H1 (cell line): Measurements from ENCODE around the gene TEAD4. TPM values are rescaled to one million over a fixed set of nuclear protein-coding genes. Genes with fewer than 3 reads are reported as not detected.
A peak's percentile ranks its signal among the peaks of the same experiment; 100 is the strongest.

Source experiments
- CTCF ChIA-PET: fragments of 300-600 bp; sonication (Branson Sonifier 250); formaldehyde crosslinking; loops from one replicate; lab custom pipeline; 2021; ENCODE audit not compliant: partially characterized antibody; lab: Charles Lee
- POLR2A ChIA-PET: fragments of 300-600 bp; sonication (Branson Sonifier 250); formaldehyde crosslinking; loops from one replicate; lab custom pipeline; 2021; ENCODE audit warnings: inconsistent platforms; ENCODE audit not compliant: partially characterized antibody; lab: Charles Lee
- DNase-seq, 2 experiments: peaks; one replicate each; pipeline versions ENCODE4 v3.0.0 to v3.0.0-alpha.2; 2010 to 2022; ENCODE audit warnings: low spot score in 2 of 2, low read depth in 1 of 2, mixed read lengths in 1 of 2
- FAIRE-seq: peaks from 2 replicates; lab custom pipeline; 2011; peaks lifted over from hg19 to GRCh38; lab: Jason Lieb, UNC
- H2AFZ ChIP-seq: 2 replicates; pipeline ENCODE4 v1.8.1; 2012; ENCODE audit warnings: low read length, inconsistent platforms
- H2AK5ac ChIP-seq: 2 replicates; pipeline ENCODE4 v1.6.1; 2013; ENCODE audit warnings: low read depth, low read length
- H2BK120ac ChIP-seq: replicated peaks from 2 replicates; pipeline ENCODE3; 2013; ENCODE audit warnings: low read depth, low read length, inconsistent platforms
- H2BK12ac ChIP-seq: 2 replicates; pipeline ENCODE4 v1.6.1; 2013; ENCODE audit warnings: low read depth, low read length
- H2BK15ac ChIP-seq: 2 replicates; pipeline ENCODE4 v1.6.1; 2013; ENCODE audit warnings: low read length
- H2BK20ac ChIP-seq: 2 replicates; pipeline ENCODE4 v1.6.1; 2013; ENCODE audit warnings: low read length
- H2BK5ac ChIP-seq: 2 replicates; pipeline ENCODE4 v1.6.1; 2013; ENCODE audit warnings: low read depth, low read length
- H3K14ac ChIP-seq: 2 replicates; pipeline ENCODE4 v1.6.1; 2013; ENCODE audit warnings: inconsistent platforms; ENCODE audit not compliant: insufficient read length
- H3K18ac ChIP-seq: 2 replicates; pipeline ENCODE4 v1.6.1; 2013; ENCODE audit warnings: low read length; ENCODE audit errors: extremely low read depth
- H3K23ac ChIP-seq: 2 replicates; pipeline ENCODE4 v1.6.1; 2013; ENCODE audit warnings: inconsistent platforms; ENCODE audit not compliant: insufficient read length
- H3K23me2 ChIP-seq: 2 replicates; pipeline ENCODE4 v1.6.1; 2013; ENCODE audit warnings: low read depth, low read length
- H3K27ac ChIP-seq: 2 replicates; pipeline ENCODE4 v1.6.1; 2011; ENCODE audit warnings: low read depth, low read length, inconsistent platforms
- H3K27me3 ChIP-seq, 4 experiments: replicated peaks in 1 of 4; 1 replicate in 1 of 4; 2 replicates in 3 of 4; pipeline versions ENCODE4 v1.6.1 to v1.8.1; 2011 to 2013; ENCODE audit warnings: low read length in 3 of 4, mild to moderate bottlenecking in 3 of 4, inconsistent platforms in 2 of 4, mixed read lengths in 2 of 4, moderate library complexity in 1 of 4; ENCODE audit not compliant: control insufficient read depth in 3 of 4, insufficient read depth in 3 of 4; ENCODE audit errors: extremely low read depth in 1 of 4
- H3K36me3 ChIP-seq, 4 experiments: 2 replicates each; pipeline versions ENCODE4 v1.6.1 to v1.8.1; 2011 to 2013; ENCODE audit warnings: mild to moderate bottlenecking in 4 of 4, low read length in 3 of 4, moderate library complexity in 2 of 4, control low read depth in 1 of 4, inconsistent platforms in 1 of 4; ENCODE audit not compliant: insufficient read depth in 4 of 4, control insufficient read depth in 2 of 4
- H3K4ac ChIP-seq: replicated peaks from 2 replicates; pipeline ENCODE3; 2013; ENCODE audit warnings: low read length, low read depth, mixed read lengths, inconsistent platforms; ENCODE audit not compliant: insufficient read length
- H3K4me1 ChIP-seq, 4 experiments: replicated peaks in 1 of 4; 1 replicate in 1 of 4; 2 replicates in 3 of 4; pipeline versions ENCODE4 v1.6.1 to v1.8.1; 2011 to 2013; ENCODE audit warnings: low read length in 3 of 4, inconsistent platforms in 2 of 4, mixed read lengths in 1 of 4; ENCODE audit not compliant: insufficient read depth in 4 of 4, control insufficient read depth in 3 of 4
- H3K4me2 ChIP-seq, 2 experiments: 2 replicates each; pipeline versions ENCODE4 v1.6.1 to v1.8.1; 2011 to 2013; ENCODE audit warnings: low read depth in 2 of 2, low read length in 2 of 2, control low read depth in 1 of 2, inconsistent platforms in 1 of 2, mild to moderate bottlenecking in 1 of 2; ENCODE audit not compliant: insufficient read depth in 1 of 2
- H3K4me3 ChIP-seq, 4 experiments: fragments of 200-600, 300-600 bp in 1 of 4; sonication (generic), shearing (Covaris generic), sonication (Bioruptor Twin) in 1 of 4; 2 replicates each; pipeline versions ENCODE4 v1.5.1 to v1.8.1; 2011 to 2016; ENCODE audit warnings: low read length in 4 of 4, low read depth in 3 of 4, control low read depth in 2 of 4, inconsistent platforms in 2 of 4, mild to moderate bottlenecking in 2 of 4, mixed read lengths in 1 of 4, moderate library complexity in 1 of 4; ENCODE audit not compliant: insufficient read depth in 2 of 4; ENCODE audit errors: extremely low read depth in 1 of 4
- H3K56ac ChIP-seq: replicated peaks from 2 replicates; pipeline ENCODE3; 2013; ENCODE audit warnings: low read depth, mild to moderate bottlenecking, mixed read lengths, low read length, inconsistent platforms; ENCODE audit not compliant: insufficient read length
- H3K79me1 ChIP-seq: 2 replicates; pipeline ENCODE4 v1.6.1; 2013; ENCODE audit warnings: low read depth, low read length, control low read depth
- H3K79me2 ChIP-seq, 2 experiments: 2 replicates each; pipeline versions ENCODE4 v1.6.1 to v1.8.1; 2012 to 2013; ENCODE audit warnings: low read length in 2 of 2, mild to moderate bottlenecking in 2 of 2, inconsistent platforms in 1 of 2; ENCODE audit not compliant: insufficient read depth in 2 of 2, control insufficient read depth in 1 of 2
- H3K9ac ChIP-seq, 4 experiments: replicated peaks in 1 of 4; 1 replicate in 1 of 4; 2 replicates in 3 of 4; pipeline versions ENCODE4 v1.6.1 to v1.8.1; 2011 to 2013; ENCODE audit warnings: low read depth in 3 of 4, low read length in 3 of 4, control low read depth in 2 of 4, mild to moderate bottlenecking in 2 of 4, moderate library complexity in 2 of 4, inconsistent platforms in 1 of 4; ENCODE audit errors: extremely low read depth in 1 of 4
- H3K9me3 ChIP-seq, 2 experiments: 2 replicates each; pipeline versions ENCODE4 v1.6.1 to v1.8.1; 2012 to 2013; ENCODE audit warnings: mild to moderate bottlenecking in 2 of 2, moderate library complexity in 2 of 2, control low read depth in 1 of 2, inconsistent platforms in 1 of 2, low read depth in 1 of 2, low read length in 1 of 2, mixed read lengths in 1 of 2; ENCODE audit not compliant: insufficient read depth in 2 of 2
- H4K20me1 ChIP-seq, 2 experiments: replicated peaks in 1 of 2; 2 replicates each; pipeline versions ENCODE3 to v1.8.1; 2011 to 2013; ENCODE audit warnings: inconsistent platforms in 2 of 2, low read length in 2 of 2, mild to moderate bottlenecking in 1 of 2; ENCODE audit not compliant: insufficient read depth in 2 of 2, control insufficient read depth in 1 of 2
- H4K5ac ChIP-seq: 2 replicates; pipeline ENCODE4 v1.6.1; 2013; ENCODE audit warnings: low read length, low read depth, mixed read lengths, inconsistent platforms; ENCODE audit not compliant: insufficient read length
- H4K8ac ChIP-seq: 2 replicates; pipeline ENCODE4 v1.8.0; 2013; ENCODE audit warnings: mild to moderate bottlenecking, moderate library complexity, low read length, inconsistent platforms; ENCODE audit not compliant: insufficient read depth; ENCODE audit errors: extremely low read depth
- H4K91ac ChIP-seq: replicated peaks from 2 replicates; pipeline ENCODE3; 2013; ENCODE audit warnings: low read length, mixed read lengths, inconsistent platforms; ENCODE audit not compliant: insufficient read length
- ASH2L ChIP-seq: fragments of 200-600, 300-600 bp; sonication (generic); IDR thresholded peaks from one replicate; pipeline ENCODE4 v1.7.1; 2017; ENCODE audit warnings: low read length
- CTBP2 ChIP-seq: IDR thresholded peaks from 2 replicates; pipeline ENCODE4 v1.7.0; 2011; ENCODE audit warnings: borderline replicate concordance, mild to moderate bottlenecking, moderate library complexity, mixed read lengths, low read length; ENCODE audit not compliant: insufficient read depth, insufficient read length
- FOSL1 ChIP-seq: IDR thresholded peaks from 2 replicates; pipeline ENCODE4 v1.6.1; 2011; ENCODE audit warnings: mild to moderate bottlenecking, low read depth, low read length, moderate library complexity; ENCODE audit not compliant: insufficient read depth
- GABPA ChIP-seq: IDR thresholded peaks from 2 replicates; pipeline ENCODE4 v1.6.1; 2011; ENCODE audit warnings: mild to moderate bottlenecking, low read length, moderate library complexity, borderline replicate concordance; ENCODE audit not compliant: insufficient read depth
- HDAC2 ChIP-seq, 2 experiments: fragments of 300-600 bp in 1 of 2; sonication (generic) in 1 of 2; IDR thresholded peaks; 2 replicates each; pipeline ENCODE4 v1.6.1; 2011 to 2012; ENCODE audit warnings: low read depth in 2 of 2, low read length in 2 of 2, mild to moderate bottlenecking in 2 of 2, moderate library complexity in 2 of 2, borderline replicate concordance in 1 of 2, inconsistent platforms in 1 of 2
- HDAC6 ChIP-seq: IDR thresholded peaks from one replicate; pipeline ENCODE4 v1.7.1; 2012; ENCODE audit warnings: low read depth, mild to moderate bottlenecking, inconsistent platforms, low read length, moderate library complexity
- SRF ChIP-seq: IDR thresholded peaks from 2 replicates; pipeline ENCODE4 v1.6.1; 2011; ENCODE audit warnings: mild to moderate bottlenecking, low read depth, low read length, moderate library complexity
- SUZ12 ChIP-seq: fragments of 200-600 bp; sonication (generic); IDR thresholded peaks from 2 replicates; pipeline ENCODE4 v1.6.1; 2012; ENCODE audit warnings: mild to moderate bottlenecking, inconsistent platforms, low read length, moderate library complexity, mixed read lengths
- TBP ChIP-seq: IDR thresholded peaks from 2 replicates; pipeline ENCODE4 v1.6.1; 2011; ENCODE audit warnings: low read depth, low read length, improper control_type of control experiment
- TEAD4 ChIP-seq: IDR thresholded peaks from 2 replicates; pipeline ENCODE4 v1.6.1; 2012; ENCODE audit warnings: low read depth, low read length, inconsistent platforms, mixed read lengths
- ZNF274 ChIP-seq: IDR thresholded peaks from 2 replicates; pipeline ENCODE4 v1.7.0; 2012; ENCODE audit warnings: low read length, borderline replicate concordance; ENCODE audit errors: extremely low read depth
- WGBS, 2 experiments: shearing (Covaris generic) in 1 of 2; methylation state at CpG; one replicate each; pipeline versions ENCODE4 v1.1.6 to v1.1.7; 2013 to 2015; ENCODE audit warnings: low lambda C conversion rate in 2 of 2, mixed read lengths in 2 of 2, inconsistent platforms in 1 of 2, low coverage in 1 of 2, missing lambda C conversion rate in 1 of 2; ENCODE audit not compliant: insufficient replicate concordance in 2 of 2, insufficient coverage in 1 of 2, insufficient read length in 1 of 2; ENCODE audit errors: extremely low coverage in 1 of 2, missing lambda C conversion rate in 1 of 2; 5-methylcytosine and 5-hydroxymethylcytosine counted together
- polyA plus RNA-seq, 7 experiments: library from polyadenylated mRNA; depleted of rRNA in 3 of 7; stranded (reverse) in 5 of 7; unstranded in 2 of 7; fragments of >200 nt in 5 of 7; fragments of 200-250 nt in 2 of 7; gene quantifications; 1 replicate in 5 of 7; 2 replicates in 1 of 7; 4 replicates in 1 of 7; pipeline versions ENCODE4 v1.2.1 to v1.2.3, GENCODE V29; 2011 to 2013; ENCODE audit warnings: missing spikeins in 2 of 7, mixed read lengths in 2 of 7
- total RNA-seq: library from RNA; stranded (reverse); fragmentation: NEBNext Ultra II Directional; extraction: Animal tissue kit (Norgen Biotek cat#: 25700); gene quantifications from 2 replicates; pipeline ENCODE4 v1.2.1, GENCODE V29; 2021

Gene TEAD4
- total and polyA plus RNA-seq, 2 of the 8 experiments (the other 6 are each of a cell fraction or from before 2014, with no cell fraction given), result 56.7 to 116 TPM

DNA sequence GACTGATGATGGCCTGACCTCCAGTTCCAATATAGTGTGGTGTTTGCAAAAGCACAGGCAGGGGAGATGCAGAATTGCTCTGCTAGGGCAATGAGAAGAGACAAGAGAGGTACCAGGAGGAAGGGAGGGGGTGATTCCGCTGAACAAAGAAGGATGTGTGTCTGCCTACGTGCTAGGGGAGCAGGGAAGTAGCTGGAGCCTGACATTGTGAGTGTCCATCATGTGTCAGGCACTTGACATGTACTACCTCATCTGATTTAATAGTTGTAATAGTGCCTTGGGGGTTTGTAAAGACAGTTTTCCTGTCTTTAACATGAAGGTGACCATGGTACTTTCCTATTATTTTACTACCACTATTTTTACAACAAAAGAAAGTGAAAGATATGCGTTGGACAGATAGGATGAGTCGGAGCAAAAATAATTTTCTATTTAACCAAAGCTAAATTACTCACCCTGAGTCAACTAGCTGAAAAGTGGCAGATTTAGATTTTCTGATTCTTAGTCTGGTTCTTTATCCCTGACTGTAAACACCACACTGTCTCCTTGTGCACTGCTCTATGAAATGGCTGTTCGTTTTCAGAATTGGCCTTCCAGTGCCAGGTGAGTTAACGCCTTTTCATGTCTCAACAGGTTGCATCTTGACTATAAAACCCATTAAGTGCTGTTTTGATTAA is 33.7 kb upstream of the TEAD4 start:
- Histone ChIP-seq H2AFZ (no peak overlapping the region), H2BK5ac (0 out of 2 replicates have a peak overlapping the region, but pooled peaks have one; percentile 66), H3K79me1 (no peaks in the 10 kb centered on the region; the same call in 1 of the 2 replicates), H2BK15ac (no peak overlapping the region)
- TF ChIP-seq CTBP2 (no peak), TEAD4 (no peak), ASH2L (no peak), TBP (no peak), SRF (no peak), SUZ12 (no peak), ZNF274 (no peak), HDAC6 (no peak), GABPA (no peak), FOSL1 (no peak), HDAC2 (IDR thresholded peaks at IDR 0.05; ENCODE audit: borderline replicate concordance in 1 of 2, low read depth in 2 of 2, low read length in 2 of 2) (no peak)
- TF ChIP-seq, all 59 proteins: peak for 0
- Histone ChIP-seq H3K23me2 (no peaks in the 10 kb centered on the region), H4K91ac (no peak overlapping the region), H3K9me3 (no peaks in the 10 kb centered on the region), H3K18ac (no peak overlapping the region; the same call in 1 of the 2 replicates), H3K23ac (no peak overlapping the region), H3K27me3 (no peaks in the 10 kb centered on the region), H2BK12ac (0 out of 2 replicates have a peak overlapping the region, but pooled peaks have one; percentile 68), H2AK5ac (peak overlapping the region; percentile 92; the same call in 1 of the 2 replicates), H3K27ac (no peak overlapping the region), H2BK120ac (no peak overlapping the region), H4K20me1 (no peaks in the 10 kb centered on the region), H3K14ac (no peak overlapping the region), H3K36me3 (peaks cover 0 to 4% (median 0%) of the 10 kb centered on the region in 4 experiments; a peak in 3 of 8 replicates), H4K8ac (no peak overlapping the region), H3K56ac (no peak overlapping the region), H3K9ac (no peak overlapping the region), H4K5ac (no peak overlapping the region), H3K4ac (no peak overlapping the region), H3K4me1 (peaks cover 0 to 7% (median 2%) of the 10 kb centered on the region in 4 experiments; a peak in 5 of 7 replicates), H3K4me2 (no peak overlapping the region), H2BK20ac (no peak overlapping the region), H3K4me3 (no peak overlapping the region), H3K79me2 (no peaks in the 10 kb centered on the region)
- POLR2A ChIA-PET, result interaction anchor here (0.6 to 1.5 kb wide), 3 partner anchors 30 to 301 kb away, joined by 3 read pairs; no protein-coding TSS in a partner anchor
- WGBS, 2 experiments, result 85% methylated on average over 6 of the region's 6 CpGs; no CpG with 5 or more reads in 1 of the 2 experiments
- CTCF ChIA-PET, result interaction anchor here (0.6 to 1.7 kb wide), 9 partner anchors 9 to 1346 kb away, joined by 3 to 7 read pairs (median 3); no protein-coding TSS in a partner anchor
- DNase-seq, result no peak
- FAIRE-seq, result no peak
